ENCODE data around the gene RNF26. TPM values are rescaled to one million over a fixed set of nuclear protein-coding genes. Genes with fewer than 3 reads are reported as not detected.

RNF26 gene
- total and polyA plus RNA-seq, 2 of the 13 experiments (the other 11 are each of a cell fraction or from before 2014, with no cell fraction given) = 11.9 to 26.3 TPM

GRCh38 chr11:119362741-119363080 is 28.4 kb downstream of the RNF26 start (continued):
- TF ChIP-seq ZNF800 (CRISPR knock-in tag; IDR thresholded peaks at IDR 0.05) (no peak), ZFP62 (CRISPR knock-in tag; IDR thresholded peaks at IDR 0.05) (no peak), ZNF558 (CRISPR knock-in tag; IDR thresholded peaks at IDR 0.05; ENCODE audit: borderline replicate concordance) (no peak)

GRCh38 chr11:119363081-119363850 is 28.9 kb downstream of the RNF26 start:
- H3K4me3 ChIP-seq (replicated peaks in 1 of 3; ENCODE audit: insufficient read depth in 1 of 3, low read depth in 2 of 3, low read length in 3 of 3) = no peak overlapping the region
- ChIA-PET CTCF (ENCODE audit: low intra/inter-chr PET ratio, low total read pairs) (no interaction called here), POLR2A (interaction anchor here (1.1 to 2.3 kb wide), 2 partner anchors 7 to 18 kb away, joined by 3 to 12 read pairs; partner anchors contain the start of gene USP2)
- peaks cover 5 to 18% of the 10 kb centered on the region in 2 experiments; a peak in 4 of 5 replicates for H3K36me3 ChIP-seq (replicated peaks in 1 of 2; ENCODE audit: control insufficient read depth in 1 of 2, insufficient read depth in 2 of 2, low read length in 2 of 2)
- in situ Hi-C loops (cut with HindIII; ENCODE audit: extremely low pct_ligation_motif_present, low pct_unique_long_range_greater_than_20kb) = no loop called here
- WGBS (ENCODE audit: low lambda C conversion rate) = 95% methylated on average over 43 of the region's 44 CpGs
- intact Hi-C loops (cut with micrococcal nuclease; ENCODE audit: unreplicated experiment) = no loop called here
- TF ChIP-seq KIAA2018 (CRISPR knock-in tag; IDR thresholded peaks at IDR 0.05; ENCODE audit: borderline replicate concordance) = no peak
- TF ChIP-seq HNRNPL (IDR thresholded peaks at IDR 0.05; ENCODE audit: low read depth, low read length) = 0 out of 2 replicates have a peak, but pooled peaks have one; percentile 51
- peaks cover 18% of the 10 kb centered on the region for H3K79me2 ChIP-seq (ENCODE audit: insufficient read depth, low read length)
- DNase-seq (ENCODE audit: low spot score) = no peak
- no peak for FAIRE-seq
- no TSS peak for BruUV-seq (replicated peaks)
- no peaks in the 10 kb centered on the region for H3K27me3 ChIP-seq (ENCODE audit: control insufficient read depth in 1 of 2, insufficient read depth in 2 of 2, low read length in 2 of 2)
- H3K9me3 ChIP-seq (ENCODE audit: low read length) = no peaks in the 10 kb centered on the region
- peaks cover 71% of the 10 kb centered on the region for H3K4me1 ChIP-seq (ENCODE audit: insufficient read depth, low read length)
- H4K20me1 ChIP-seq (ENCODE audit: insufficient read depth, low read length) = no peaks in the 10 kb centered on the region; the same call in 1 of the 2 replicates
- H3K4me2 ChIP-seq (ENCODE audit: low read depth, low read length) = no peak overlapping the region
- no peak for ATAC-seq
- no peak overlapping the region for H3K9ac ChIP-seq (ENCODE audit: insufficient read depth, low read depth, low read length)
- H2AFZ ChIP-seq (ENCODE audit: low read length) = no peak overlapping the region
- no peak overlapping the region for H3K27ac ChIP-seq (ENCODE audit: extremely low read length, insufficient read depth, low read length)
